IMR-90 (cell line): ENCODE results near the gene NOD1. TPM values are rescaled to one million over a fixed set of nuclear protein-coding genes. Genes with fewer than 3 reads are reported as not detected.

Experiments
- ATAC-seq: fragments of 200-7000 bp; cut with Tn5 transposase; 2 replicates; pipeline ENCODE4 v1.9.1; 2020; ENCODE audit warnings: low read depth, mild to moderate bottlenecking, moderate library complexity
- BruUV-seq: library from RNA; stranded (reverse); fragments of 400-500 nt; replicated peaks from 2 replicates; lab custom pipeline; 2021; lab: Mats Ljungman, UMichigan
- CTCF ChIA-PET: fragments of 300-600 bp; formaldehyde crosslinking; extraction: SDS; loops from one replicate; lab custom pipeline; 2021; ENCODE audit warnings: antibody characterized with exemption; lab: Yijun Ruan, JAX
- POLR2A ChIA-PET: fragments of 300-600 bp; sonication (Branson Sonifier 250); formaldehyde crosslinking; loops from one replicate; lab custom pipeline; 2022; ENCODE audit warnings: antibody characterized with exemption; ENCODE audit not compliant: unreplicated experiment; lab: Charles Lee
- DNase-seq: peaks from one replicate; pipeline ENCODE4 v3.0.0; 2013
- H2AFZ ChIP-seq: replicated peaks from 2 replicates; pipeline ENCODE3; 2013; ENCODE audit warnings: low read length, mild to moderate bottlenecking; ENCODE audit not compliant: poor library complexity
- H2AK5ac ChIP-seq: 2 replicates; pipeline ENCODE4 v1.6.1; 2013; ENCODE audit warnings: low read depth, low read length, inconsistent platforms
- H2AK9ac ChIP-seq: replicated peaks from 2 replicates; pipeline ENCODE3; 2013; ENCODE audit warnings: mild to moderate bottlenecking, low read depth, low read length, moderate library complexity; ENCODE audit not compliant: poor library complexity
- H2BK120ac ChIP-seq: 2 replicates; pipeline ENCODE4 v1.6.1; 2013; ENCODE audit warnings: low read depth, low read length, inconsistent platforms
- H2BK15ac ChIP-seq: 3 replicates; pipeline ENCODE4 v1.6.1; 2013; ENCODE audit warnings: low read depth, low read length, inconsistent platforms
- H2BK20ac ChIP-seq: 2 replicates; pipeline ENCODE4 v1.6.1; 2013; ENCODE audit warnings: low read depth, mild to moderate bottlenecking, inconsistent platforms, low read length, moderate library complexity
- H2BK5ac ChIP-seq: 2 replicates; pipeline ENCODE4 v1.6.1; 2013; ENCODE audit warnings: mild to moderate bottlenecking, low read depth, low read length, inconsistent platforms; ENCODE audit not compliant: poor library complexity, severe bottlenecking
- H3K14ac ChIP-seq: replicated peaks from 2 replicates; pipeline ENCODE4 v1.6.1; 2013; ENCODE audit warnings: low read depth, low read length, inconsistent platforms
- H3K18ac ChIP-seq: 2 replicates; pipeline ENCODE4 v1.6.1; 2013; ENCODE audit warnings: low read depth, low read length, control low read depth
- H3K23ac ChIP-seq: 2 replicates; pipeline ENCODE4 v1.6.1; 2013; ENCODE audit warnings: low read depth, low read length, inconsistent platforms
- H3K27ac ChIP-seq: 2 replicates; pipeline ENCODE4 v1.5.1; 2013; ENCODE audit warnings: mild to moderate bottlenecking, control low read depth, low read length; ENCODE audit not compliant: insufficient read depth
- H3K27me3 ChIP-seq: 2 replicates; pipeline ENCODE4 v1.6.1; 2013; ENCODE audit warnings: low read length; ENCODE audit not compliant: control insufficient read depth, insufficient read depth
- H3K36me3 ChIP-seq: 2 replicates; pipeline ENCODE4 v1.6.1; 2013; ENCODE audit warnings: low read length, mixed read lengths; ENCODE audit not compliant: control insufficient read depth, insufficient read depth
- H3K4ac ChIP-seq: 2 replicates; pipeline ENCODE4 v1.6.1; 2013; ENCODE audit warnings: low read depth, low read length, inconsistent platforms
- H3K4me1 ChIP-seq: 2 replicates; pipeline ENCODE4 v1.6.1; 2013; ENCODE audit warnings: low read length, mixed read lengths; ENCODE audit not compliant: control insufficient read depth, insufficient read depth
- H3K4me2 ChIP-seq: 2 replicates; pipeline ENCODE4 v1.6.1; 2013; ENCODE audit warnings: low read depth, mild to moderate bottlenecking, control low read depth, low read length, moderate library complexity
- H3K4me3 ChIP-seq: 2 replicates; pipeline ENCODE4 v1.5.1; 2013; ENCODE audit warnings: low read depth, mild to moderate bottlenecking, control low read depth, low read length, moderate library complexity; ENCODE audit not compliant: insufficient read depth
- H3K56ac ChIP-seq: 2 replicates; pipeline ENCODE4 v1.6.1; 2013; ENCODE audit warnings: low read length, inconsistent platforms; ENCODE audit not compliant: insufficient read depth; ENCODE audit errors: extremely low read depth
- H3K79me1 ChIP-seq, 2 experiments: 2 replicates each; pipeline ENCODE4 v1.6.1; 2013; ENCODE audit warnings: low read length in 2 of 2, inconsistent platforms in 1 of 2, low read depth in 1 of 2
- H3K9ac ChIP-seq: 2 replicates; pipeline ENCODE4 v1.6.1; 2013; ENCODE audit warnings: low read depth, low read length, control low read depth
- H3K9me1 ChIP-seq: 2 replicates; pipeline ENCODE4 v1.6.1; 2013; ENCODE audit warnings: low read length, inconsistent platforms; ENCODE audit not compliant: insufficient read depth
- H3K9me3 ChIP-seq: 2 replicates; pipeline ENCODE4 v1.6.1; 2013; ENCODE audit warnings: low read length; ENCODE audit not compliant: control insufficient read depth, insufficient read depth
- H4K20me1 ChIP-seq: 2 replicates; pipeline ENCODE4 v1.6.1; 2013; ENCODE audit warnings: low read length, inconsistent platforms; ENCODE audit not compliant: insufficient read depth
- H4K5ac ChIP-seq: 2 replicates; pipeline ENCODE4 v1.6.1; 2013; ENCODE audit warnings: mild to moderate bottlenecking, low read depth, low read length, control low read depth
- H4K8ac ChIP-seq, 2 experiments: 2 replicates each; pipeline ENCODE4 v1.6.1; 2013; ENCODE audit warnings: low read depth in 2 of 2, low read length in 2 of 2, control low read depth in 1 of 2, inconsistent platforms in 1 of 2
- H4K91ac ChIP-seq: 2 replicates; pipeline ENCODE4 v1.6.1; 2013; ENCODE audit warnings: low read depth, low read length, inconsistent platforms; ENCODE audit not compliant: insufficient read depth
- BHLHE40 ChIP-seq: fragments of 150-350 bp; IDR thresholded peaks from 2 replicates; pipeline ENCODE4 v1.6.1; 2016; ENCODE audit warnings: mild to moderate bottlenecking, low read depth, low read length
- CHD1 ChIP-seq: IDR thresholded peaks from 2 replicates; pipeline ENCODE4 v1.6.1; 2012; ENCODE audit warnings: low read depth, low read length, improper control_type of control experiment
- FOS ChIP-seq: fragments of 150-350 bp; IDR thresholded peaks from 2 replicates; pipeline ENCODE4 v1.6.1; 2016; ENCODE audit warnings: low read depth, low read length
- MXI1 ChIP-seq: IDR thresholded peaks from 2 replicates; pipeline ENCODE4 v1.6.1; 2012; ENCODE audit warnings: low read depth, mild to moderate bottlenecking, low read length, moderate library complexity, borderline replicate concordance
- POLR2A ChIP-seq: IDR thresholded peaks from 2 replicates; pipeline ENCODE4 v1.6.1; 2012; ENCODE audit warnings: mild to moderate bottlenecking, low read depth, low read length
- RFX5 ChIP-seq: IDR thresholded peaks from 2 replicates; pipeline ENCODE4 v1.8.0; 2012; ENCODE audit warnings: low read depth, mild to moderate bottlenecking, low read length, moderate library complexity
- WGBS, 2 experiments: methylation state at CpG; one replicate each; pipeline versions ENCODE4 v1.1.5 to v1.1.7; 2013; ENCODE audit warnings: missing lambda C conversion rate in 2 of 2; ENCODE audit not compliant: insufficient read length in 1 of 2; ENCODE audit errors: extremely low coverage in 2 of 2; 5-methylcytosine and 5-hydroxymethylcytosine counted together
- dilution Hi-C: fragments of 300-500 bp; cut with HindIII; formaldehyde crosslinking; loops from one replicate; pipeline ENCODE4 v1.14.3; 2018; ENCODE audit warnings: low sequenced_read_pairs; ENCODE audit not compliant: unreplicated experiment
- in situ Hi-C: fragments of 300-500 bp; cut with MboI; formaldehyde crosslinking; loops from 3 replicates; pipeline ENCODE4 v1.14.3; 2019; ENCODE audit warnings: low sequenced_read_pairs, inconsistent platforms, mixed read lengths
- intact Hi-C: fragments of 100-400 bp; cut with micrococcal nuclease; formaldehyde crosslinking; loops from 2 replicates; pipeline ENCODE4 v1.10.0; 2022
- polyA plus RNA-seq, 3 experiments: library from polyadenylated mRNA; depleted of rRNA; stranded (reverse); fragments of >200 nt; gene quantifications; 2 replicates each; pipeline ENCODE4 v1.2.3, GENCODE V29; 2012; ENCODE audit warnings: low replicate concordance in 1 of 3
- total RNA-seq: library from RNA; depleted of rRNA; stranded (reverse); fragments of >200 nt; gene quantifications from 2 replicates; pipeline ENCODE4 v1.2.3, GENCODE V29; 2012
- TF ChIP-seq, protein P1 (sequence below): fragments of 150-350 bp; IDR thresholded peaks from 2 replicates; pipeline ENCODE4 v1.6.1; 2016; ENCODE audit warnings: low read depth, mild to moderate bottlenecking, low read length, moderate library complexity, borderline replicate concordance
- TF ChIP-seq, protein P2 (sequence below): conservative IDR thresholded peaks from 2 replicates; pipeline ENCODE4 v1.5.1; 2012; ENCODE audit warnings: mild to moderate bottlenecking, low read depth, low read length, improper control_type of control experiment
- TF ChIP-seq, protein P3 (sequence below): fragments of 150-350 bp; IDR thresholded peaks from 2 replicates; pipeline ENCODE4 v1.6.1; 2017; ENCODE audit warnings: mild to moderate bottlenecking, antibody characterized with exemption, low read length, low read depth

The NOD1 gene
- total and polyA plus RNA-seq, 2 of the 4 experiments (the other 2 are of a cell fraction) = 1.8 to 3.0 TPM

DNA sequence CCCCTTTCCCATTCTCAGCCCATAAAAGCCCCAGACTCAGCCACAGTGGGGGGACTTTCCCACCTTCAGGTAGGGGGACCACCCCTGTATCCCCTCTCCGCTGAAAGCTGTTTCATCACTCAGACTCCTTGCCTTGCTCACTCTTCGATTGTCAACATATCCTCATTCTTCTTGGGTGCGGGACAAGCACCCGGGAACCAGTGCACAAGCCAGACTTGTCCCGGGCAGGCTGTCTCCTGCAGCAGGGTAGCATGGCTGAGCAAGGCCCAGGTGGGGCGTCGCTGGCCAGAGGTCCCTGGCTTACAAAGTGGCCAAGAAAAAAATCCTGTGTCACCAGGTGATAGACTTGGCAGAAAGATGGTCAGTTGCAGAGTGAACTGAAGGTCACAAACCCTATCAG is 64.7 kb downstream of the NOD1 start:
- Histone ChIP-seq H2BK20ac (no peak overlapping the region), H3K9me1 (no peaks in the 10 kb centered on the region), H2AFZ (no peak overlapping the region), H4K8ac (no peak overlapping the region), H3K79me1 (no peaks in the 10 kb centered on the region), H3K27me3 (peaks cover 2% of the 10 kb centered on the region; the same call in 1 of the 2 replicates), H3K4me3 (no peak overlapping the region), H2BK120ac (no peak overlapping the region), H4K20me1 (no peaks in the 10 kb centered on the region), H3K23ac (no peak overlapping the region), H2BK15ac (no peak overlapping the region), H3K9me3 (no peaks in the 10 kb centered on the region), H3K56ac (no peak overlapping the region), H3K36me3 (no peaks in the 10 kb centered on the region), H4K91ac (no peak overlapping the region), H3K27ac (no peak overlapping the region), H3K4me1 (no peaks in the 10 kb centered on the region), H2AK9ac (peak overlapping the region; percentile 31), H2AK5ac (no peak overlapping the region), H2BK5ac (no peak overlapping the region), H4K5ac (no peak overlapping the region), H3K4me2 (no peak overlapping the region), H3K18ac (no peak overlapping the region), H3K9ac (no peak overlapping the region), H3K14ac (no peak overlapping the region), H3K4ac (no peak overlapping the region)
- ChIA-PET CTCF (no interaction called here), POLR2A (no interaction called here)
- ATAC-seq = no peak
- dilution Hi-C loops = no loop called here
- no TSS peak for BruUV-seq
- TF ChIP-seq, protein P1, sequence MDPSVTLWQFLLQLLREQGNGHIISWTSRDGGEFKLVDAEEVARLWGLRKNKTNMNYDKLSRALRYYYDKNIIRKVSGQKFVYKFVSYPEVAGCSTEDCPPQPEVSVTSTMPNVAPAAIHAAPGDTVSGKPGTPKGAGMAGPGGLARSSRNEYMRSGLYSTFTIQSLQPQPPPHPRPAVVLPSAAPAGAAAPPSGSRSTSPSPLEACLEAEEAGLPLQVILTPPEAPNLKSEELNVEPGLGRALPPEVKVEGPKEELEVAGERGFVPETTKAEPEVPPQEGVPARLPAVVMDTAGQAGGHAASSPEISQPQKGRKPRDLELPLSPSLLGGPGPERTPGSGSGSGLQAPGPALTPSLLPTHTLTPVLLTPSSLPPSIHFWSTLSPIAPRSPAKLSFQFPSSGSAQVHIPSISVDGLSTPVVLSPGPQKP = no peak
- TF ChIP-seq MXI1 (no peak), CHD1 (no peak), POLR2A (no peak), BHLHE40 (no peak), FOS (no peak), RFX5 (no peak)
- TF ChIP-seq, protein P2, sequence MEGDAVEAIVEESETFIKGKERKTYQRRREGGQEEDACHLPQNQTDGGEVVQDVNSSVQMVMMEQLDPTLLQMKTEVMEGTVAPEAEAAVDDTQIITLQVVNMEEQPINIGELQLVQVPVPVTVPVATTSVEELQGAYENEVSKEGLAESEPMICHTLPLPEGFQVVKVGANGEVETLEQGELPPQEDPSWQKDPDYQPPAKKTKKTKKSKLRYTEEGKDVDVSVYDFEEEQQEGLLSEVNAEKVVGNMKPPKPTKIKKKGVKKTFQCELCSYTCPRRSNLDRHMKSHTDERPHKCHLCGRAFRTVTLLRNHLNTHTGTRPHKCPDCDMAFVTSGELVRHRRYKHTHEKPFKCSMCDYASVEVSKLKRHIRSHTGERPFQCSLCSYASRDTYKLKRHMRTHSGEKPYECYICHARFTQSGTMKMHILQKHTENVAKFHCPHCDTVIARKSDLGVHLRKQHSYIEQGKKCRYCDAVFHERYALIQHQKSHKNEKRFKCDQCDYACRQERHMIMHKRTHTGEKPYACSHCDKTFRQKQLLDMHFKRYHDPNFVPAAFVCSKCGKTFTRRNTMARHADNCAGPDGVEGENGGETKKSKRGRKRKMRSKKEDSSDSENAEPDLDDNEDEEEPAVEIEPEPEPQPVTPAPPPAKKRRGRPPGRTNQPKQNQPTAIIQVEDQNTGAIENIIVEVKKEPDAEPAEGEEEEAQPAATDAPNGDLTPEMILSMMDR = no peak
- TF ChIP-seq, protein P3, sequence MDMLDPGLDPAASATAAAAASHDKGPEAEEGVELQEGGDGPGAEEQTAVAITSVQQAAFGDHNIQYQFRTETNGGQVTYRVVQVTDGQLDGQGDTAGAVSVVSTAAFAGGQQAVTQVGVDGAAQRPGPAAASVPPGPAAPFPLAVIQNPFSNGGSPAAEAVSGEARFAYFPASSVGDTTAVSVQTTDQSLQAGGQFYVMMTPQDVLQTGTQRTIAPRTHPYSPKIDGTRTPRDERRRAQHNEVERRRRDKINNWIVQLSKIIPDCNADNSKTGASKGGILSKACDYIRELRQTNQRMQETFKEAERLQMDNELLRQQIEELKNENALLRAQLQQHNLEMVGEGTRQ = no peak
- no CpG with 5 or more reads among the region's 7 CpGs for WGBS, 2 experiments
- no peak for DNase-seq
- in situ Hi-C loops = loop anchor here (5.0 kb wide), 2 partner anchors 137 to 247 kb away; no protein-coding TSS in a partner anchor
- intact Hi-C loops = loop anchor here (1.0 to 2.0 kb wide), 6 partner anchors 129 to 665 kb away; partner anchors contain the start of gene ZNRF2
